Breast epithelium (tissue), 3 donors: Measurements from ENCODE around the gene SNIP1.

Source experiments
- POLR2A ChIP-seq: fragments of 450-650 bp; IDR thresholded peaks from one replicate; pipeline ENCODE4 v1.6.1; 2016; ENCODE audit warnings: antibody characterized with exemption, mild to moderate bottlenecking, moderate library complexity
- TF ChIP-seq, protein P1 (sequence below), 3 donors: fragments of 450-650 bp; IDR thresholded peaks; one replicate each; pipeline ENCODE4 v1.5.1; 2016 to 2017; ENCODE audit warnings: antibody characterized with exemption in 3 of 3, mild to moderate bottlenecking in 3 of 3, moderate library complexity in 3 of 3

DNA sequence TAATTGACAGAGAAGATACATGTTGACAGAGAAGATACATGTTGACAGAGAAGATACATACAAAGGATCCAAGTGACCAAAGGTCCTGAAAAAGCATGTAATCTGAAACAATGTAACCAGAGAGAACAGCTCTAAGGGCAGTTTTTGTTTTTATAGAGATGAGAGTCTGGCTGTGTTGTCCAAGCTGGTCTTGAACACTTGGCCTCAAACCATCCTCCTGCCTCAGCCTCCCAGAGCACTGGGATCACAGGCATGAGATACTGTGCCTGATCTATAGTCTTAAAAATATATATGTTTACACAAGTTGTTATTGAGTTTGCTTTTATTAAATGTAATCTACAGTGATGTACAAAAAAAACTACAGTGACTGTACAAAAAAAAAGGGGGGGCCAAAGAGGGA is 52.0 kb downstream of the SNIP1 start:
- TF ChIP-seq, protein P1, sequence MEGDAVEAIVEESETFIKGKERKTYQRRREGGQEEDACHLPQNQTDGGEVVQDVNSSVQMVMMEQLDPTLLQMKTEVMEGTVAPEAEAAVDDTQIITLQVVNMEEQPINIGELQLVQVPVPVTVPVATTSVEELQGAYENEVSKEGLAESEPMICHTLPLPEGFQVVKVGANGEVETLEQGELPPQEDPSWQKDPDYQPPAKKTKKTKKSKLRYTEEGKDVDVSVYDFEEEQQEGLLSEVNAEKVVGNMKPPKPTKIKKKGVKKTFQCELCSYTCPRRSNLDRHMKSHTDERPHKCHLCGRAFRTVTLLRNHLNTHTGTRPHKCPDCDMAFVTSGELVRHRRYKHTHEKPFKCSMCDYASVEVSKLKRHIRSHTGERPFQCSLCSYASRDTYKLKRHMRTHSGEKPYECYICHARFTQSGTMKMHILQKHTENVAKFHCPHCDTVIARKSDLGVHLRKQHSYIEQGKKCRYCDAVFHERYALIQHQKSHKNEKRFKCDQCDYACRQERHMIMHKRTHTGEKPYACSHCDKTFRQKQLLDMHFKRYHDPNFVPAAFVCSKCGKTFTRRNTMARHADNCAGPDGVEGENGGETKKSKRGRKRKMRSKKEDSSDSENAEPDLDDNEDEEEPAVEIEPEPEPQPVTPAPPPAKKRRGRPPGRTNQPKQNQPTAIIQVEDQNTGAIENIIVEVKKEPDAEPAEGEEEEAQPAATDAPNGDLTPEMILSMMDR (IDR thresholded peaks at IDR 0.05) = no peak
- no peak for TF ChIP-seq POLR2A
